Muscle of leg (tissue), 11 donors: ENCODE measurements around the gene PRCP. TPM values are rescaled to one million over a fixed set of nuclear protein-coding genes. Genes with fewer than 3 reads are reported as not detected.

Source experiments
- DNase-seq: peaks from one replicate; pipeline ENCODE4 v3.0.0; 2013
- H3K27ac ChIP-seq: one replicate; pipeline ENCODE4 v1.5.1; 2013; ENCODE audit warnings: mild to moderate bottlenecking, low read length, control low read depth
- H3K27me3 ChIP-seq: one replicate; pipeline ENCODE4 v1.6.1; 2013; ENCODE audit warnings: low read length; ENCODE audit not compliant: control insufficient read depth, insufficient read depth
- H3K36me3 ChIP-seq: one replicate; pipeline ENCODE4 v1.6.1; 2013; ENCODE audit warnings: low read length; ENCODE audit not compliant: control insufficient read depth, insufficient read depth
- H3K4me1 ChIP-seq: one replicate; pipeline ENCODE4 v1.6.1; 2013; ENCODE audit warnings: low read length; ENCODE audit not compliant: control insufficient read depth, insufficient read depth
- H3K4me3 ChIP-seq: one replicate; pipeline ENCODE4 v1.5.1; 2013; ENCODE audit warnings: low read length, control low read depth
- H3K9me3 ChIP-seq: replicated peaks from 2 replicates; pipeline ENCODE4 v1.6.1; 2013; ENCODE audit warnings: low read depth, low read length; ENCODE audit not compliant: control insufficient read depth
- WGBS: methylation state at CpG from one replicate; pipeline ENCODE4 v1.1.5; 2013; ENCODE audit warnings: missing lambda C conversion rate; ENCODE audit not compliant: insufficient coverage; 5-methylcytosine and 5-hydroxymethylcytosine counted together
- polyA plus RNA-seq, 8 donors: library from polyadenylated mRNA; unstranded; fragments of 120-200 nt; gene quantifications; one replicate each; pipeline versions ENCODE4 v1.2.1 to v1.2.3, GENCODE V29; 2013; ENCODE audit warnings: inconsistent platforms in 1 of 8, low replicate concordance in 1 of 8; ENCODE audit not compliant: insufficient read length in 8 of 8, insufficient read depth in 1 of 8
- total RNA-seq: library from RNA; stranded (reverse); fragments of 120-200 nt; gene quantifications from one replicate; pipeline ENCODE4 v1.2.4, GENCODE V29; 2013

The PRCP gene
- total and polyA plus RNA-seq, 9 donors: 80.3 to 119 (median 101) TPM

GRCh38 chr11:82874646-82875523 lies 25.3 kb downstream of the PRCP start:
- H3K4me3 ChIP-seq: no peak overlapping the region

GRCh38 chr11:82873919-82874333 lies 26.3 kb downstream of the PRCP start:
- H3K27me3 ChIP-seq: no peaks in the 10 kb centered on the region
- H3K9me3 ChIP-seq: peaks cover 2% of the 10 kb centered on the region
- no peaks in the 10 kb centered on the region for H3K4me1 ChIP-seq
- no CpG with 5 or more reads among the region's 5 CpGs for WGBS
- DNase-seq: no peak
- H3K27ac ChIP-seq: no peak overlapping the region
- H3K36me3 ChIP-seq: no peaks in the 10 kb centered on the region
- no peak overlapping the region for H3K4me3 ChIP-seq

More at GRCh38 chr11:82874646-82875523, 25.3 kb downstream of the PRCP start:
- Histone ChIP-seq H3K4me1 (no peaks in the 10 kb centered on the region), H3K9me3 (peaks cover 2% of the 10 kb centered on the region), H3K36me3 (no peaks in the 10 kb centered on the region), H3K27ac (no peak overlapping the region), H3K27me3 (no peaks in the 10 kb centered on the region)
- DNase-seq: no peak
- 100% methylated on average over 2 of the region's 4 CpGs for WGBS

- no peaks in the 10 kb centered on the region for H3K36me3 ChIP-seq
- 80% methylated on average over 4 of the region's 7 CpGs for whole genome bisulfite sequencing
- peaks cover 1% of the 10 kb centered on the region for H3K4me1 ChIP-seq
- H3K9me3 ChIP-seq: peaks cover 2% of the 10 kb centered on the region
- DNase-seq: no peak
- no peak overlapping the region for H3K27ac ChIP-seq
- no peaks in the 10 kb centered on the region for H3K27me3 ChIP-seq
- no peak overlapping the region for H3K4me3 ChIP-seq
Observed at GRCh38 chr11:82872377-82873150, 27.7 kb downstream of the PRCP start.

DNA sequence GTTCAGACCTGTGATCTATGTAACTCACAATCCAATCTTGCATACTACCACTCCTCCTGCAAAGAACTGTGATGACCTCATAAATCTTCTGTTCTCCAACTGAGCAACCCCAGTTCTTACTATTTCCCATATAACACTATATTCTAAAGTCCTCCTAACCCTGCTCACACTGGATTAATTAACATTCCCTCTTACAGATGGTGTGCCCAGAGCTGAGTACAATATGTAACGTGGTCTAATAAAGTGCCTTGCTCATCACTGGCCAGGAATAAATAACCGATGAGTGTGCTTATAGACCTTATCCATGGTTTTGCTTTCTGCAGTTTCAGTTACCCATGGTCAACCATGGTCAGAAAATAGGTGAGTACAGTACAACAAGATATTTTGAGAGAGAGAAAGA lies 28.6 kb downstream of the PRCP start:
- Histone ChIP-seq H3K4me1 (peaks cover 2% of the 10 kb centered on the region), H3K27me3 (no peaks in the 10 kb centered on the region), H3K27ac (no peak overlapping the region), H3K36me3 (no peaks in the 10 kb centered on the region), H3K9me3 (peaks cover 2% of the 10 kb centered on the region), H3K4me3 (no peak overlapping the region)
- WGBS: 90% methylated on average over 2 of the region's 2 CpGs
- no peak for DNase-seq

DNA sequence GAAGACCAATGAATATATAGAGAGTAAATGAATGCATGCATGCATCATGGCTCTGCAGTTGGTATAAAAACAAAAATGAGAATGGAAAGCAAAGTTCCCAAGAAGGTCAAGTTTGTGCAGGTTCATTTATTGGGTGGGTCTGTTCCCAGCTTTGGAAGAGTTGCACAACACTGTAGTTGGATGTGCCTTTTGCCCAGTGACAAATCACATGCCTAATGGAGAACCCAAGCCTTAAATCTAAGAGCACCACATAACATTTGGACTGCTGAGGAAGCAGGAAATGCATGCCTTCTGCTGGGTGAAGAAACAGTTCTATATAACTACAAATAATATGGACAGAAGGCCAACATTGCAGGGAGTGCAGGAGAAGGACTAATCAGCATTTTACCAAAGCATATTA lies 30.6 kb downstream of the PRCP start:
- peaks cover 2% of the 10 kb centered on the region for H3K4me1 ChIP-seq
- DNase-seq: peak; percentile 12
- no peak overlapping the region for H3K27ac ChIP-seq
- no peak overlapping the region for H3K4me3 ChIP-seq
- no peaks in the 10 kb centered on the region for H3K27me3 ChIP-seq
- no peaks in the 10 kb centered on the region for H3K9me3 ChIP-seq
- no peaks in the 10 kb centered on the region for H3K36me3 ChIP-seq

- Histone ChIP-seq H3K4me3 (no peak overlapping the region), H3K27ac (no peak overlapping the region)
- no CpG with 5 or more reads among the region's 10 CpGs for whole genome bisulfite sequencing
Observed at GRCh38 chr11:82867495-82868082, 32.6 kb downstream of the PRCP start.

DNA sequence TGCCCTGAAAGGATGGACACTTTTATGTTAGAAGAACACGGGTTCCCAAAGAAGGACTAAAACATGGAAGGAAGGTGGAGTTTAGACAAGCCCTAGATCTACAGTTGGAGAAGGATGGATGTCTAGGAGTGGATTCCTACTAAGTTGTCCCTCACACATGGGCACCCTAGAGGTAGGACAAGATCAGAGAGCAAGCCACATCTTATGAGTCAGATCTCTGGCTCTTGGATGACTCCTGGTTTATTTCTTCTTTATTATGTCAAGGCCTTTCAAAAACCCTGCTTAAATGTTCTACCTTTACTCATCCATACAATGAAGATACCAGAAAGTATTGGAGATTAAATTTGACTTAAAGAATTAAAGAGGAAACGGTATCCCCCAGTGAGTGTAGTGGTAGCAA lies 34.4 kb downstream of the PRCP start:
- H3K4me1 ChIP-seq: peaks cover 2% of the 10 kb centered on the region
- 100% methylated on average over 2 of the region's 2 CpGs for WGBS
- no peak overlapping the region for H3K4me3 ChIP-seq
- no peaks in the 10 kb centered on the region for H3K27me3 ChIP-seq
- DNase-seq: no peak
- H3K27ac ChIP-seq: no peak overlapping the region
- H3K9me3 ChIP-seq: no peaks in the 10 kb centered on the region
- H3K36me3 ChIP-seq: no peaks in the 10 kb centered on the region

More at GRCh38 chr11:82867495-82868082, 32.6 kb downstream of the PRCP start:
- DNase-seq: peak; percentile 84
- no peaks in the 10 kb centered on the region for H3K27me3 ChIP-seq
- H3K36me3 ChIP-seq: no peaks in the 10 kb centered on the region
- H3K4me1 ChIP-seq: peaks cover 2% of the 10 kb centered on the region
- no peaks in the 10 kb centered on the region for H3K9me3 ChIP-seq

GRCh38 chr11:82864268-82864667 lies 36.0 kb downstream of the PRCP start:
- no peaks in the 10 kb centered on the region for H3K36me3 ChIP-seq
- WGBS: 16% methylated on average over 3 of the region's 5 CpGs
- DNase-seq: peak; percentile 26

GRCh38 chr11:82863209-82863608 lies 37.0 kb downstream of the PRCP start:
- no CpG with 5 or more reads among the region's 2 CpGs for WGBS
- Histone ChIP-seq H3K4me1 (peaks cover 2% of the 10 kb centered on the region), H3K9me3 (no peaks in the 10 kb centered on the region)

More at GRCh38 chr11:82864268-82864667, 36.0 kb downstream of the PRCP start:
- H3K4me3 ChIP-seq: no peak overlapping the region
- H3K4me1 ChIP-seq: peaks cover 2% of the 10 kb centered on the region
- H3K27ac ChIP-seq: no peak overlapping the region
- no peaks in the 10 kb centered on the region for H3K9me3 ChIP-seq
- no peaks in the 10 kb centered on the region for H3K27me3 ChIP-seq

DNA sequence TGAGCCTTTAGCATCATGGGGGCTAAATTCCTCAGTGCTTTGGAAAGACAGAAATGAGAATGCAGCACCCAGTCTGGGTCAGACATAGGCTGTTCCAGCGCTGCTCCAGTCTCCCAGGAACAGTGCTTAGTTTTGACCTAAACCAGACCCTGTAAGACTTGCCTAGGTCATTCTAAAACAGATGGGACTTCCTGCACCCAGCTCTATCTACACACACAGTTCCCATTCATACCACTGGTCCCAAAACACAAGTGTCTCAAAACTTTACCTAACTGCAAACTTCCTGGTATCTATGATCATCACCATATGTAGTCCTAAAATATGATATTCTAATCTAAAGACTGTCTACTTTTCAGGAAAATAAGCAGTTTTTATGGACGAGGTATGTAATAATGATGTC lies 37.9 kb downstream of the PRCP start:
- DNase-seq: no peak
- H3K27ac ChIP-seq: no peak overlapping the region
- no peak overlapping the region for H3K4me3 ChIP-seq
- H3K27me3 ChIP-seq: no peaks in the 10 kb centered on the region
- no peaks in the 10 kb centered on the region for H3K36me3 ChIP-seq
- 63% methylated on average over 1 of the region's 2 CpGs for WGBS
- no peaks in the 10 kb centered on the region for H3K9me3 ChIP-seq
- no peaks in the 10 kb centered on the region for H3K4me1 ChIP-seq

More at GRCh38 chr11:82863209-82863608, 37.0 kb downstream of the PRCP start:
- H3K36me3 ChIP-seq: no peaks in the 10 kb centered on the region
- H3K4me3 ChIP-seq: no peak overlapping the region
- no peaks in the 10 kb centered on the region for H3K27me3 ChIP-seq
- H3K27ac ChIP-seq: no peak overlapping the region
- no peak for DNase-seq
